HG03103 (cell line): ENCODE measurements around the gene SIRT2.
"Not testable (repeated sequence)": the region's sequence is repeated elsewhere in the genome, so short reads cannot be mapped to it uniquely, and the experiment has no call there.

Experiments
- ATAC-seq: cut with Tn5 transposase; IDR thresholded peaks from one replicate; pipeline ENCODE4 v1.9.1; 2021; ENCODE audit warnings: low read depth; ENCODE audit not compliant: unreplicated experiment

SIRT2 gene

GRCh38 chr19:38899447-38900201 is at the start of gene SIRT2, which contains the start of gene NFKBIB:
Gene SIRT2 (minus strand): TSS chr19:38899618. CDS start chr19:38899521, 97 bp downstream.
Gene NFKBIB (plus strand): TSS chr19:38899969. CDS start chr19:38900033, 64 bp downstream.
- ATAC-seq, result peak; percentile 89

- no peak for ATAC-seq
These were observed 47.0 kb upstream of the SIRT2 start for GRCh38 chr19:38946229-38947010.

- ATAC-seq, result no peak
These were observed 46.3 kb upstream of the SIRT2 start for GRCh38 chr19:38945562-38946228.

GRCh38 chr19:38944981-38945506 is 45.6 kb upstream of the SIRT2 start:
- no peak for ATAC-seq

- no peak for ATAC-seq
These were observed 43.2 kb upstream of the SIRT2 start for GRCh38 chr19:38942471-38943181.

- ATAC-seq, result no peak
These were observed 42.6 kb upstream of the SIRT2 start for GRCh38 chr19:38941979-38942378.

- ATAC-seq, result not testable (repeated sequence)
These were observed 42.0 kb upstream of the SIRT2 start for GRCh38 chr19:38941466-38941865.

GRCh38 chr19:38939957-38940356 is 40.5 kb upstream of the SIRT2 start:
- no peak for ATAC-seq

- no peak for ATAC-seq
These were observed 34.1 kb upstream of the SIRT2 start for GRCh38 chr19:38933544-38933943.

GRCh38 chr19:38932425-38933179 is 33.2 kb upstream of the SIRT2 start:
- no peak for ATAC-seq

- no peak for ATAC-seq
These were observed 32.0 kb upstream of the SIRT2 start for GRCh38 chr19:38931521-38931793.

GRCh38 chr19:38930776-38931520 is 31.5 kb upstream of the SIRT2 start, which contains the start of gene MRPS12:
Gene MRPS12 (plus strand): TSS chr19:38930944. CDS start chr19:38931295, 351 bp downstream.
- ATAC-seq, result peak; percentile 90

- ATAC-seq, result peak; percentile 51
These were observed 30.7 kb upstream of the SIRT2 start, which contains the start of gene SARS2 for GRCh38 chr19:38929929-38930775. Gene SARS2 (minus strand): TSS chr19:38930763. CDS start chr19:38930736, 27 bp downstream.

GRCh38 chr19:38928391-38929001 is 29.1 kb upstream of the SIRT2 start:
- no peak for ATAC-seq

- no peak for ATAC-seq
These were observed 25.0 kb upstream of the SIRT2 start for GRCh38 chr19:38924388-38924787.

GRCh38 chr19:38922482-38922881 is 23.1 kb upstream of the SIRT2 start:
- ATAC-seq, result no peak

- no peak for ATAC-seq
These were observed 22.2 kb upstream of the SIRT2 start for GRCh38 chr19:38921420-38922274.
